DND-41 (cell line): ENCODE measurements around the gene SSR3.

Experiments
- ATAC-seq: fragments of 200-7000 bp; cut with Tn5 transposase; 3 replicates; pipeline ENCODE4 v1.9.1; 2021; ENCODE audit warnings: low read depth; ENCODE audit not compliant: insufficient read depth
- DNase-seq: peaks from one replicate; pipeline ENCODE4 v3.0.0-alpha.2; 2020
- H2AFZ ChIP-seq: 2 replicates; pipeline ENCODE4 v1.6.0; 2012; ENCODE audit warnings: low read depth, low read length
- H3K27ac ChIP-seq: 2 replicates; pipeline ENCODE4 v1.5.1; 2012; ENCODE audit warnings: low read length, inconsistent platforms
- H3K27me3 ChIP-seq: fragments of 200-600 bp; sonication (generic); 2 replicates; pipeline ENCODE4 v1.6.0; 2012; ENCODE audit warnings: low read length, mild to moderate bottlenecking, inconsistent platforms; ENCODE audit not compliant: insufficient read depth, poor library complexity
- H3K36me3 ChIP-seq: 2 replicates; pipeline ENCODE4 v1.5.1; 2012; ENCODE audit warnings: low read length, inconsistent platforms; ENCODE audit not compliant: insufficient read depth
- H3K4me1 ChIP-seq: 2 replicates; pipeline ENCODE4 v1.5.1; 2012; ENCODE audit warnings: mild to moderate bottlenecking, low read length; ENCODE audit not compliant: insufficient read depth
- H3K4me2 ChIP-seq: 2 replicates; pipeline ENCODE4 v1.6.0; 2012; ENCODE audit warnings: mild to moderate bottlenecking, moderate library complexity, low read length, inconsistent platforms; ENCODE audit not compliant: insufficient read depth
- H3K4me3 ChIP-seq, 2 experiments: fragments of 200-600 bp in 1 of 2; shearing (Covaris generic) in 1 of 2; 2 replicates each; pipeline ENCODE4 v1.5.1; 2012 to 2016; ENCODE audit warnings: inconsistent platforms in 2 of 2, low read length in 2 of 2, mild to moderate bottlenecking in 2 of 2, low read depth in 1 of 2, moderate library complexity in 1 of 2
- H3K79me2 ChIP-seq: 2 replicates; pipeline ENCODE4 v1.6.0; 2012; ENCODE audit warnings: low read length, inconsistent platforms; ENCODE audit not compliant: insufficient read depth
- H3K9ac ChIP-seq: 2 replicates; pipeline ENCODE4 v1.6.0; 2012; ENCODE audit warnings: low read depth, mild to moderate bottlenecking, inconsistent platforms, low read length, moderate library complexity
- H3K9me3 ChIP-seq: 2 replicates; pipeline ENCODE4 v1.5.1; 2012; ENCODE audit warnings: low read length, moderate library complexity, mild to moderate bottlenecking, inconsistent platforms; ENCODE audit not compliant: insufficient read depth, severe bottlenecking
- H4K20me1 ChIP-seq: 2 replicates; pipeline ENCODE4 v1.6.0; 2012; ENCODE audit warnings: low read length; ENCODE audit not compliant: insufficient read depth
- EZH2 ChIP-seq: IDR thresholded peaks from 3 replicates; pipeline ENCODE4 v1.6.1; 2012; ENCODE audit warnings: borderline replicate concordance, low read depth, mild to moderate bottlenecking, moderate library complexity, low read length, inconsistent platforms; ENCODE audit not compliant: severe bottlenecking
- TF ChIP-seq, protein P1 (sequence below): IDR thresholded peaks from 2 replicates; pipeline ENCODE4 v1.5.1; 2012; ENCODE audit warnings: borderline replicate concordance, low read length, moderate library complexity, mild to moderate bottlenecking; ENCODE audit not compliant: poor library complexity, severe bottlenecking; ENCODE audit errors: extremely low read depth

Gene SSR3

DNA sequence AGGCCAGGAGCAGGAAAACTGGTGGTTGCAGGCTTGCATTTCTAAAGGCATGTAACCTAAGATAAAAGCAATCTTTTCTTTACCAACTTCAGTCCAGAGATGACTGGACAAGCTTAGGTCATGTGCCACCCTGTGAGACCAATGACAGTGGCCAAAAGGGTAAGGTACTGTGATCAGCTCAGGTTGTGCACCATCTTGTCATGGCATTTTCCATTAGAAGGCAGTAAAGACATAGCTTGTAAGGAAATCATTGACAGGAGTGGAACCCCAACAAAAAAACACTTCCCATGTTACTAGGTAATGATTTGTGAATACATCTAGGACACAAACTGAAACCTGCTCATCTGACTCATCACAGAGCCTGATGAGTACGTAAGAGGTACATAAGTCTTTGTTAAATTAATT is 35.2 kb downstream of the SSR3 start:
- no peaks in the 10 kb centered on the region for H3K36me3 ChIP-seq
- H3K79me2 ChIP-seq, result no peaks in the 10 kb centered on the region
- H2AFZ ChIP-seq, result no peak overlapping the region
- ATAC-seq (no peak), DNase-seq (no peak)
- H3K9ac ChIP-seq, result no peak overlapping the region
- no peak for TF ChIP-seq EZH2
- TF ChIP-seq, protein P1, sequence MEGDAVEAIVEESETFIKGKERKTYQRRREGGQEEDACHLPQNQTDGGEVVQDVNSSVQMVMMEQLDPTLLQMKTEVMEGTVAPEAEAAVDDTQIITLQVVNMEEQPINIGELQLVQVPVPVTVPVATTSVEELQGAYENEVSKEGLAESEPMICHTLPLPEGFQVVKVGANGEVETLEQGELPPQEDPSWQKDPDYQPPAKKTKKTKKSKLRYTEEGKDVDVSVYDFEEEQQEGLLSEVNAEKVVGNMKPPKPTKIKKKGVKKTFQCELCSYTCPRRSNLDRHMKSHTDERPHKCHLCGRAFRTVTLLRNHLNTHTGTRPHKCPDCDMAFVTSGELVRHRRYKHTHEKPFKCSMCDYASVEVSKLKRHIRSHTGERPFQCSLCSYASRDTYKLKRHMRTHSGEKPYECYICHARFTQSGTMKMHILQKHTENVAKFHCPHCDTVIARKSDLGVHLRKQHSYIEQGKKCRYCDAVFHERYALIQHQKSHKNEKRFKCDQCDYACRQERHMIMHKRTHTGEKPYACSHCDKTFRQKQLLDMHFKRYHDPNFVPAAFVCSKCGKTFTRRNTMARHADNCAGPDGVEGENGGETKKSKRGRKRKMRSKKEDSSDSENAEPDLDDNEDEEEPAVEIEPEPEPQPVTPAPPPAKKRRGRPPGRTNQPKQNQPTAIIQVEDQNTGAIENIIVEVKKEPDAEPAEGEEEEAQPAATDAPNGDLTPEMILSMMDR, result no peak
- H4K20me1 ChIP-seq, result no peaks in the 10 kb centered on the region
- H3K4me2 ChIP-seq, result no peak overlapping the region
- H3K9me3 ChIP-seq, result no peaks in the 10 kb centered on the region
- no peak overlapping the region for H3K4me3 ChIP-seq
- peaks cover 27% of the 10 kb centered on the region for H3K27me3 ChIP-seq
- H3K4me1 ChIP-seq, result peaks cover 1% of the 10 kb centered on the region; the same call in 1 of the 2 replicates
- no peak overlapping the region for H3K27ac ChIP-seq

DNA sequence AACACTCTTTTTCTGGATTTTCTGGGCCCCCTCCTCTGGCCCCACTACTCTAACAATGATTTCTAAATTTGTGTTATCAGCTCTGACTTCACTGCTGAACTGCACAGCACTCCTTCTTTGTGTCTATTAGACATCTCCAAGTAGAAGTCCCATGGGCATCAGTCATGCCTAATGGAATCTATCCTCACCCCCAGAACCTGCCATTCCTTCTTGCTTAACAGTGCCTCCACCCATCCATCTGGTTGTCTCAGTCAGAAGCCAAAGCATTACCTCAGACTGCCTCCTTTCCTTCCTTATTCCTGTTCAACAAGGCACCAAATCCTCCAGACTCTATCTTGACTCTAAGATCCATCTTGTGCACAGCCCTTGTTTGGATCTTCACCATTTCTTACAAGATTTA is 36.2 kb downstream of the SSR3 start:
- no peaks in the 10 kb centered on the region for H3K9me3 ChIP-seq
- TF ChIP-seq EZH2, result no peak
- H3K27me3 ChIP-seq, result peaks cover 30% of the 10 kb centered on the region
- no peak overlapping the region for H3K27ac ChIP-seq
- H3K4me1 ChIP-seq, result no peaks in the 10 kb centered on the region
- H3K9ac ChIP-seq, result no peak overlapping the region
- no peak for DNase-seq
- H4K20me1 ChIP-seq, result no peaks in the 10 kb centered on the region
- no peak overlapping the region for H3K4me3 ChIP-seq
- ATAC-seq, result no peak
- no peaks in the 10 kb centered on the region for H3K79me2 ChIP-seq
- no peaks in the 10 kb centered on the region for H3K36me3 ChIP-seq
- no peak overlapping the region for H3K4me2 ChIP-seq
- no peak overlapping the region for H2AFZ ChIP-seq

DNA sequence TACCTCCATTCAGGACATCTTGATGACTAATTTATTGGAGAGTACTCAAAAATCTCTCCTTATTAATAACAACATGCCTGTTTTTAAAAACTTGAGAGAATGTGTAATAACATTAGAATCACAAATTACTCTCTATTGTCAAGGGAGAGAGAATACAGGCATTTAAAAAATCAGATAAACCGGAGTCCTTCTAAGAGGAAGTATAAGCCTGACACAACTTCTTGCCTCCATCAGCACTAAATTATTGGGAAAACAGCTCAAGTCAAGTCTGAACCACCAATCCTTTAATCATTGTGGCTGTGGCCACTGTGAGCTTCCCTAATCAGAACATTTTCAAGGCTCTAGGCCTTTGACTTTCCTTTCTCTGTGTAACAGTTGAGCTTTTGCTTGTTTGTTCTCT is 38.0 kb downstream of the SSR3 start:
- DNase-seq (no peak), ATAC-seq (no peak)
- Histone ChIP-seq H3K27me3 (peaks cover 30% of the 10 kb centered on the region), H4K20me1 (no peaks in the 10 kb centered on the region), H3K36me3 (no peaks in the 10 kb centered on the region), H3K9me3 (no peaks in the 10 kb centered on the region), H3K9ac (no peak overlapping the region), H3K4me3 (no peak overlapping the region), H3K79me2 (no peaks in the 10 kb centered on the region), H3K4me1 (no peaks in the 10 kb centered on the region), H3K27ac (no peak overlapping the region), H2AFZ (no peak overlapping the region), H3K4me2 (no peak overlapping the region)
- TF ChIP-seq, protein P1, result no peak
- TF ChIP-seq EZH2, result no peak

DNA sequence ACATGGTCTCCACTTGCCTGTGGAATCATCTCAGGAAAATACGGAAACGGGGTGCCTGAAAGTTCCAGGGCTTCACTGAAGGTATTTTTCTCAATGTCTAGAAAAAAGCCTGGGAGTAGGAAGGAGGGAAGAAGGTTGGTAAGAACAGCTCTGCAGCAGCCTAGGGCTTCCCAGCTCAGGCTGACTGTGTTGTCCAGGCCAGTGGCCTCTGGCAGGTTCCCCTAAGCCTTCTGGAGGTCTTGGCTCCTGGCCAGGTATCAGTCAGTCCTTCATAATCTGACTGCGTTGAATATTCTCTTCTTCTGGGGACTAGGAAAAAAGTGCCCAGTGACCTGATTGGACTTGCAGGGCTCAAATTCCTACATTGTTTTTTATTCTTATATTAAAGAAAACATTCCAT is 38.6 kb downstream of the SSR3 start:
- TF ChIP-seq, protein P1, result no peak
- no peak for TF ChIP-seq EZH2
- no peaks in the 10 kb centered on the region for H3K36me3 ChIP-seq
- ATAC-seq (no peak), DNase-seq (no peak)
- H3K9me3 ChIP-seq, result no peaks in the 10 kb centered on the region
- no peaks in the 10 kb centered on the region for H3K79me2 ChIP-seq
- no peak overlapping the region for H3K4me3 ChIP-seq
- no peak overlapping the region for H2AFZ ChIP-seq
- H3K27me3 ChIP-seq, result peaks cover 30% of the 10 kb centered on the region
- H3K27ac ChIP-seq, result no peak overlapping the region
- H3K4me1 ChIP-seq, result no peaks in the 10 kb centered on the region
- no peaks in the 10 kb centered on the region for H4K20me1 ChIP-seq
- no peak overlapping the region for H3K4me2 ChIP-seq
- no peak overlapping the region for H3K9ac ChIP-seq
